DND-41 (cell line): ENCODE data around the gene METTL26.

Experiments
- CTCF ChIP-seq: IDR thresholded peaks from 2 replicates; pipeline ENCODE4 v1.5.1; 2012; ENCODE audit warnings: borderline replicate concordance, low read length, moderate library complexity, mild to moderate bottlenecking; ENCODE audit not compliant: poor library complexity, severe bottlenecking; ENCODE audit errors: extremely low read depth
- EZH2 ChIP-seq: IDR thresholded peaks from 3 replicates; pipeline ENCODE4 v1.6.1; 2012; ENCODE audit warnings: borderline replicate concordance, low read depth, mild to moderate bottlenecking, moderate library complexity, low read length, inconsistent platforms; ENCODE audit not compliant: severe bottlenecking

DNA sequence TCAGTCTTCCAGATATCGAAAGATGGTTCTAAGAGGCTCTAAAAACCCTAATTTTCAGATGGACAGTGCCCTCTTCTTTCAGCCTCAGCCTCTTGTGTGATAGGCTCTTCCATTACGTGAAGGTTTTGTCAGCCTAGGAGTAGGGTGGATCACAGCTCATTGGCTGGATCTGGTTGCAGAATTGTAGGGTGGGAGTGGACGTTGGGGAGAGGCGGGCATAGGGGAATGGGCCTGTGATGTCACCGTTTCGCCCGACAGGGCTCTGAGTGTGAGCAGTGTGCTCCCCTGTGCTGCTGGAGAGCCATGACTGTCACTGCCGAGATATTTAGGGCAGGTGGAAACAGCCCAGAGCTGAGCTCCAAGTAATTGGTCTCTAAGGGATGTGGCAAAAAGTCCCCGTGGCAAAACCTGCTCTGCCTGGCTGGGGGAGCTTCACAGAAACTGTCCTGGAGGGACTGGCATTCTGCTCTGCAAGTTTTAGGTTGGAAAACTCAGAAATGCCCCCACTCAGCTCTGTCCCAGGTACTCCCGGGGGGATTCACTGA lies 11.5 kb downstream of the METTL26 start:
- TF ChIP-seq CTCF, result no peak
- TF ChIP-seq EZH2, result no peak
